Iris pigment epithelial cell (primary cell): ENCODE measurements around the gene PAQR4.
"Not testable (repeated sequence)": the region's sequence is repeated elsewhere in the genome, so short reads cannot be mapped to it uniquely, and the experiment has no call there.

ENCODE experiments used
- DNase-seq: peaks from one replicate; pipeline ENCODE4 v3.0.0-alpha.2; 2011; ENCODE audit warnings: low read depth

PAQR4 gene

GRCh38 chr16:2943716-2944115 lies 25.4 kb upstream of the PAQR4 start:
- not testable (repeated sequence) for DNase-seq

DNA sequence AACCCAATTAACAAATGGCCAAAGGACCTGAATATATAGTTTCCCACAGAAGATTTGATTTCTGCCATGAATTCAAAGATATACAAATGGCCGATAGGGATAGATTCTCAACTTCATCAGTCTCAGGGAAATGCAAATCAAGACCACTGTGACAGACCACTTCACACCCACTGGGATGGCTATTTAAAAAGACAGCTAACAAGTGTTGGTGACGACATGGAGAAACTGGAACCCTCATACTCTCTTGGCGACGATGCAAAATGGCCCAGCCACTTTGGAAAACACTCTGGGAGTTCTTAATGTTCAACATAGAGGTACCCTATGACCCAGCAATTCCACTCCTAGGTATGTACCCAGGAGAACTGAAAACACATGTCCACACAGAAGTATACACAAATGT lies 22.5 kb upstream of the PAQR4 start:
- DNase-seq = no peak

DNA sequence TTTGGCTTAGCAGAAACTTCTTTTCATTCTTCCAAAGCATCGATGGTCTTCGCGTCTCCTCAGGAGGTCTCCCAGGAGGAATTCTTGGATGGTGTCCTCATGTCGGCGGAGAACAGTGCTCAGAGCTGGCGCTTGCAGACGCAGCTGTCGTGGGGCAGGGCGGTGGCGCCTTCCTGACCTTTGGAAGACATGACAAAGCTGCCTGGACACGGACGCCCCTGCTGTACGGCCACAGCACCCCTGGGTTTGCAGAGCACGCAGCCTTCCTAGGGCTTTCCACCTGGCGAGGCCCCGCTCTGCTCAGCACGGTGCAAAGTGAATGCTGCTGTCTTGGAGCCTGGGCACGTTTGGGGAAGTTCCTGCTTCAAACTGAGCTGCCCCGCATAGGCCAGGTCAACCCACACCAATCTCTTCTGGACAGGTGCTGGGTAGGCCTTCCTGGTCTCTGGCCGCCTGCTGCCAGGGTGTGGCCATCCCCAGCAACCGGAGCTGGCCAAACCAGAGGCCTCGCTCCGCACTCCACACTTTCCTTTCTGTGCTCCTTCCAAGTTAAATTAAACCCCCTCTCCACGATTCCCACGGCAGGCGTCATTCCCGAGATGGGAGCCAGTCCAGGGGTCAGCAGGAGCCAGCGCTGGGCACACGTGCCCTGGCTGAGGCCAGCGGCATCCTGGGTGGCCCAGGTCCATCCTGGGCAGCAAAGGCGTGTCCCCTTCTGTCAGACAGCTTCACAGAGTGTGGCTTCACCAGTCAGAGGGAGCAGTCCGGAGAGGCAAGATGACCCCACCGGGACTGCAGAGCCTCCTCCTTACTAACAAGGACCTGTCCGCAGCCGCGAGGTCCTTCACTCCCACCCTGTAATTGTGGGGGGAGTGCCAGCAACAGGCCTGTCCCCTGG lies 20.1 kb upstream of the PAQR4 start:
- DNase-seq = no peak

DNA sequence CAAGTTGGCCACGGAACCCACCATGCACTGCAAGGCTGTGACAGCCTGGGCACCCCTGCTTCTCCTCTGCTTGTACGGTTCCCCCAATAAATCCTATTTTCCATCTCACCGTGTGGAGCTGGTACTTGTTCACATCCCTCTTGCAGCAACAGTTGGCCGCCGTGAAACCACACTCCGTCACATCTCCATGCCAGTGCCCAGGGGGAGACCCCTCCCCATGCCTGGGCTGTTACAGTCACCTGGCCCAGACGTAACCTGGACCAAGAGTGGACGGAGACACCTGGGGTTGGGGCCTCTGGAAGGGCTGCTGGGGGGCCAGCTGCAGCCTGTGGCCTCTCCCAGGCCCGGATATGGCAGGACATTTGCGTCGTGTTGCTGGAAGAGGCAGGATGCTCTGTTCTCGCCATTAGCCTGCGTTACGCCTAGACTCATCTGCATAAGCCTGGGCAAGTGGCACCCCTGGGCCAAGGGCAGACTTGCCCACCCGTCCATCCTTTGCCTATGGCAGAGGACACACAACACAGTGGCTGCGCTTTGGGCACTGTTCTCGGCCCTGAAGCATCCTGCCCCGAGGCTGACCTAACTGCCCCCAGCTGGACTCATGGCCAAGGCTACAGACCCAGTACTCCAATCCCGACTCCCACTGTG lies 19.3 kb upstream of the PAQR4 start:
- DNase-seq = no peak

DNA sequence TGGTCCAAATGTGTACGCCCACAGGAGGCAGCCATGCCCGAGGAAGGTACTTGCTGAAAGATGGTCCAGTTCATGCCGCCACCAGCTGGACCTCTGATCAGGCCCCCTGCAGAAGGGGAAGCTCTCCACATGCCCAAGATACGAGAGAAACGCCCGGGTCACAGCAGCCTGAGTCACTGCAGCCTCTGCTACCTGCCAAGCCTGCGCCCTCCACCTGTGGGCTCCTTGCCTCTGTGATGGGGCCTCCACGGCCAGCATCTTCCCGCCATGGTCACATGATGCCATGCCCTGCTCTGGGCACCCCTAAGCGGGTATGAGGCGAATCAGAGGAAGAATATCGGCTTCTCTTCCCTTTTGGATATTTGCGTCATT lies 18.8 kb upstream of the PAQR4 start:
- no peak for DNase-seq

DNA sequence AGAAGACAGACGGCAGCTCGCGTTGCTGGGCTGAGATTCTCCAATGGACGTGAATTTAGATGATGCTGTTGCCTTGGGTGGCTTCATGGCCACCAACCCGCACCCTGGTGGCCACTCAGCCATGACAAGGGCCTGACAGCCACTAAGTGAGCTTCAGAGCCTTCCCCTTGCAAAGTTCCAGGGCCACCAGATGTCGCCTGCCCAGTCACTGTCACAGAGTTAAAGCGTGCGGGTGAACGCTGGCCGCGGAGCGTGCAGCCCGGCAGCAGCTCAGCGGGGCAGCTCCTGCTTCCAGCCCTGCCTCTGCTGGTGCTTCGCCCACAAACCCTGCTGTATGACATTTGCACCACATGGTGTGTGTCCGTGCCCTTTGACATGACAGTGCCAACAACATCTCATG lies 18.4 kb upstream of the PAQR4 start:
- DNase-seq = no peak

GRCh38 chr16:2952679-2953078 lies 16.5 kb upstream of the PAQR4 start:
- DNase-seq = no peak

DNA sequence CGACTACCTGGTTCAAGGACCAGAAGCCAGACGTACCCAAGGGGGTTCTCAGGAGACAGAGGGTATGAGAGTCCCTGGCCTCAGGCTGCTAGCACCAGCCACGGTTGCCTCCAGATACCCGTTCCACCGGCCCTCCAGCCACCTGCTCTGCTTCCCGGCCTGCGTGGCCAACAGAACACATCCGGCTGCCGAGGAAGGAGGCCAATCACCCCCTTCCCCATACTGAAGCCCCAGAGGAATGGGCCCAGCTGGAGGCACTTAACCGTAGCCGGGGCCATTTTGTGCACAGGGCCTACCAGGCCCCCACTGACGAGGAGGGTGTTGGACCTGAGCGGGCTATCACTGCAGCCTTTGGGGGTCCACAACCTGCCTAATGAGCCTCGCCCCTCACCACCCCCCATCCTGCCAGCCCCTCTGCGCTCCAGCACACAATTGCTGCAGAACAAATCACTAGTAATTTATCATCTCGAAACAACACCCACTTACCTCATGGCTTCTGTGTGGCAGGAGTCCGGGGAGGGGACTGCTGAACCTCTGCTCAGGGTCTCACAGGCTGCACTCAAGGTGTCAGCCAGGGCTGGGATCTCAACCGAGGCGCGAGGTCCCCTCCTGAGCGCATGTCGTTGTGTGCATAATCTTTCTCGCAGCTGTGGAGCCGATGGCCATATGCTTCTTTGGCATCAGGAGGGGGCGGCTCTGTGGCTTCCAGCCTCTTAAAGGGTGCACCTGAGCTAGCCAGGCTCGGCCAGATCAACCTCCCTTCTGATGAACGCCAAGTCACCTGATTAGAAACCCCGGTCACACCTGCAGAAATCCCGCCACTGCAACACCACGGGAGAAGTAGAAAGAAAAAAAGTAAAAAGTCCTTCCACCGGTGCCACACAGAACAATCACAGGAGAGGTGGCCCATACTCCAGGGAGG lies 15.2 kb upstream of the PAQR4 start:
- no peak for DNase-seq

DNA sequence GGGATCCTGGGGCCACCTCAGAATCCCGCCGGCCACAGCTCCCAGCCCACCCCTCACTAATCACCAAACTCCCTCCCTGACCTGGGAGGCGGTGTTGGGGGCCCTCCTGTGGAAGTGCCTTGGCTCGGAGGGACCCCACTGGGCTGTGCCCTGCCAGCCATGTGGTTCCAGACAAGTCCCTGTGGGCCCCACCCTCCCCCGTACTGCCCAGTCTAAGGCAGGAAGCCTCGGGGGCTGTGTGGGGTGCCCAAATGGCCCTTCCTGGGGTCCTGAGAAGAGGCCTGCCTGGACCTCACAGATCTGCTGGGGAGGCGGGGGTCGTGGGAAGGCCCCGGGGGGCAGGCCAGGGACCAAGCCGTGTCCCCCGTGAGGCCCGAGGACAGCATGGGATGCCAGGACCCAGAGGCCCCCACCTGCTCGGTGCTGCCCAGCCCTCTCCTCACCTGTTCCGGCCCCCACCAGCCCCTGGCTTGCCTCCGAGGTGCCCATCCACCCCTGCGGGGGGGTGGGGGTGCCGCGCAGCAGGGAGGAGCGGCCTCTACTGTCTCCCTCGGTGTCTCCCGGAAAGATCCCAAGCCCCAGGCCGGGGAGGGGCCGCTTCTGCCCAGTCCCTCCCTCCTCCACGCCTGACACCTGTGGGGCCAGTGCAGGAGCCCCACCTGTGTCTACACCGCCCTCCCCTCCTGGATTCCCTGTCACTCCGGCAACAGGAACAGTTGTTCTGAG lies 14.3 kb upstream of the PAQR4 start:
- DNase-seq = no peak

DNA sequence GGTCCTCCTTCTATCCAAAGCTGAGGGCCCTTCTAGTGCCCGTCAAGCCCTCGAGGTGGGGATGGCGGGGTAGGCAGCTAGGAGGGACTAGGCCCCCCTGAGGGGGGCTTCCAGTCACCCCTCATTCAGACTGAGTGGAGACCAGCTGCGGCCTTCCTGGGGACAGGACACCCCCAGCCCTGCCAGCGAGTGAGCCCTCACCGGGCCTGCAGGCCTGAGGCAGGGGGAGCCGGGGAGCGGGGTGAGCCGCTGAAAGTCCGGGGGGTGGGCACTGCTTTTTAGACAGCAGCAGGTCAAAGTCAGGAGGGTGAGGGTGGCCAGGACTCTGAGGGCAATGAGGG lies 13.7 kb upstream of the PAQR4 start:
- no peak for DNase-seq

- no peak for DNase-seq
Observed at GRCh38 chr16:2955779-2956578, 13.2 kb upstream of the PAQR4 start.

DNA sequence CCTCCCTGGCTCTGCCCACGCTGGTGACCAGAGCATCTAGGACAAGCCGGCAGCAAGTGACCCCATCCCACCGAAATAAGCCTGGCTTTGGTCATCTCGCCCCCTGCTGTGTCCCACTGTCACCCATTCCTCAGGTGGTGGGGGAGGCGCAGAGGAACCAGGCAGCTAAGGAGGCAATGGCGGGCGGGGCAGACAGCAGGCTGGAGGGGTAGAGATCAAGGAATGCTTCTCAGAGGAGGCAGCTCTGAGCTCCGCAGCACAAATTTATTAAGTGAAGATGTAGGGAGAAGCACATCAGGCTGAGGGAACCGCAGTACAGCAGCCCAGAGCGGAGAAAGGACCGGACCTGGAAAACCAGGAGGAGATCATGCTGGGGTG lies 12.6 kb upstream of the PAQR4 start:
- DNase-seq = no peak

DNA sequence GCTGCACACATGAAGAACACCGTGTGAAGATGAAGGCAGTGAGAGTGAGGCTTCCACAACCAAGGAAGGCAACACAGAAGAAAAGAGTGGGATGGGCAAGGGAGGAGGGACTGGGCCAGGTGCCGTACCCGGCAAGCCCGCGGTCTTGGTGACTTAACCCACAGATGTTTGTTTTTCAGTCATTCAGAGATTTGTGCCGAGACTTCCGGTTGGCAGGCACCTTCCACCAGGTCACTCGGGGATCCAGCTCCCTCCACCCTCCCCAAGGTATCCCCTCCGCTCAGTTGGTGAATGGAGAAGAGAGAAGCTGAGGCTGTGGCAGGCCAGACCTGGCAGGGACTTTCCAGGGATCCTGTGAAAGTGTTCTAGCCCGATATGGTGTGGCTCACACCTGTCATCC lies 9.9 kb upstream of the PAQR4 start:
- no peak for DNase-seq

- DNase-seq = no peak
Observed at GRCh38 chr16:2960183-2961010, 8.8 kb upstream of the PAQR4 start.

DNA sequence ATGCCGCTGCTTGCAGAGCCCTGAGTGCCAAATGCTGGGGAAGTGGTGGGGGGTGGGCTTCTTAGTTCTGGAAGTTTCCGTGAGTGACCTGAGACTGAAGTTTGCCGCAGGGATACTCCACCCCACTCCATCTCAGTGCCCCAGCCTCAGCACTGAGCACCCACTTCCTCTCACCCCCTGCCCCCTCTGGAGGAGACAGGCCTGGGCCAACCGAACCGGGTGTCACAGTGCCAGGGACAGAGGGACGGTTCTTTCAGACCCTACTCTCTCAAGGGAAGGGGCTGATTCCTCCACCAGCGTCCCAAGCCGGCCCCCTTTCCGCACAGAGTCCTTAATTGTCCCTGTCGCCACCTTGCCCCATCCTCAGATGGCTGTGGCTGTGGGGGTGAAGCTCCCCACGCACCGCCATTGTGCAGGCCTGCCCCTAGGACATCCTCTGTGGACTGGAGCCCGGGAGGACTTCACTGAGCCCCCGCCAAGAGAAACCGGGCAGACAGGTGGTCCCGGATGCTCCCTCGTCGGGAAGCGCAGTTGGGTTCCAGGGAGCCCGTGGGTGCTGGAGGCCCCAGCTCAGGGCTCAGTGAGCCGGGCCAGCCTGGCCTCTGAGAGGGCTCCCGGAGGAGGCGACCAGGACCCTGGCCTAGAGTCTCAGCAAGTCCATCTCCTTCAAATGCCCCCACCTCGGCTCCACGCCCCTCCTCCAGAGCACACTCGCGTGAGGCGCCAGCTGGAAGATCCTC lies 6.6 kb upstream of the PAQR4 start:
- DNase-seq = no peak

- no peak for DNase-seq
Observed at GRCh38 chr16:2963074-2963722, 6.0 kb upstream of the PAQR4 start.

DNA sequence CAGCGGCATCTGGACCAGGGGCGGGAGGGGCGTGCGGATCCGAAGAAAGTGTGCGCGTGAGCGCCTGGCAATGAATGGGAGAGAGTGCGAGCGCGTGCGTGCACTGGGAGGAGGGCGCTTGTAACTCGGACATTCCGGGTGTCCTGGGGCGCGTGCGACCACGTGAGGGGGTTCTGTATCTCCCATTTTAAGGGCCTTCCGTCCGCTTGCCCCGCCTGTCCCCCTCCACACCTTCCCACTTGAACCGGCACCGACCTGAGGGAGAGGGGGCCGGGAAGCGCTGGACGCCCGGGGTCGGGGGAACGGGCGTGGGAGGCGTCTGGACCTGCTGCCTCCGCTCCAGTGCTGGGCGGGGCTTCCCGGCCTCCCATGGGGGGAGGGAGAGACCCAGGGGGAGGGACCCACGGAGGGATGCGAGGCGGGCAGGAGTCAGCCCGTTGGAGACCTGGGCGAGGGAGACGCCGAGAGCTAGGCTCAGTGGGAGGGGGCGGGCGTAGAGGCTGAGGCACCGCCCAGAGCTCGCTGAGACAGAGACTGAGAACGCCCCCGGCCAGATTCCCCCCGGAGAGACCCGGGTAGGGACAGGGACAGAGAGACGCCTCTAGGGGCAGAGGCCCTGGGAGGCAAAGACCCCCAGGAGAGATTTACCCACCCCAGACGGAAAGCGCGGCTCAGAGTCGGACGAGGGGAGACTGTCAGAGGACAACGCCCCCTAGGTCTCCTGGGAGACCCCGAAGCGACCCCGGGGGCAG lies 5.2 kb upstream of the PAQR4 start, which contains the start of gene KREMEN2:
KREMEN2 (plus strand) TSS at position 553 of the 752 bp plus-strand sequence. CDS start 246 bp downstream, outside the sequence.
- DNase-seq = no peak
